Stimulated activated CD4-positive, alpha-beta T cell treated with anti-CD3 and anti-CD28 coated beads, Interleukin-2, amount 100 ng/mL, for 48 hours (primary cell): ENCODE results near the gene ZNF213.

ENCODE experiments used
- DNase-seq, 2 donors: peaks; one replicate each; pipeline ENCODE4 v3.0.0-alpha.2; 2020

Gene ZNF213

GRCh38 chr16:3101018-3101840 is 33.6 kb upstream of the ZNF213 start:
- peak in 1 of 2 donors; percentile 47 for DNase-seq

- no peak for DNase-seq
Measured at GRCh38 chr16:3101841-3102470, 32.9 kb upstream of the ZNF213 start.

- peak; percentile 91 to 92 for DNase-seq
Measured at GRCh38 chr16:3106205-3106928, 28.5 kb upstream of the ZNF213 start.

GRCh38 chr16:3112058-3112880 is 22.6 kb upstream of the ZNF213 start, which contains the start of gene ZNF205:
Gene ZNF205, plus strand, starts transcription at chr16:3112586. Its CDS starts 845 bp downstream, at chr16:3113431.
- DNase-seq = no peak

- DNase-seq = no peak
Measured at GRCh38 chr16:3112881-3113574, 21.8 kb upstream of the ZNF213 start.

- DNase-seq = no peak
Measured at GRCh38 chr16:3113765-3114479, 20.9 kb upstream of the ZNF213 start.

GRCh38 chr16:3115003-3115402 is 19.8 kb upstream of the ZNF213 start:
- no peak for DNase-seq

- DNase-seq = no peak
Measured at GRCh38 chr16:3115561-3115960, 19.3 kb upstream of the ZNF213 start.

DNA sequence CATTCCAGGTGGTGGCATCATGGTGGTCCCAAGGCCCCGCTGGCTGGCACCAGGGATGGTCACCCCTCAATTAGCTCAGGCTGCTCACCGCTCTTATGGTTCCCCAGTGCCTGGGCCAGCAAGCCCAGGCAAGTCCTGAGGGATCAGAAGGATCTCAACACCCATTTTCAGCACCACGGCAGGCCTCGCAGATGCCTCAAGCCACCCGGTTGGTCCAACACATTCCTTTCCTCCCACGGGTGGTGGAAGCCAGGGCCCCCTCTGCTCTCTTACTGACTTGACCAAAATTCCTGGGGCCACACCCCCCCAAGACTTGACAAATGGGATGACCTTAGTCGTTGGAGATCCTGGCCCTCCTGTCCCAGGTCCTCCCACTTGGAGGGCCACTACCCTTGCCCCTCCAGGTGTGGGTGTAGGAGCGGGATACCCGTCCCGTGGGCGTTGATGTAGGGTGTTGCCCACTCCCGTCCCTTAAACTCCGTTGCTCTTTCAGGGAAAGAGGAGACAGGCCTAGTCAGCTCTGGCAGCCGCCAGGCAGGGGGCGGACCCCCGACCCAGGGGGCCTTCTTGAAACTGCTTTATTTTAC is 16.5 kb upstream of the ZNF213 start:
- DNase-seq = no peak

DNA sequence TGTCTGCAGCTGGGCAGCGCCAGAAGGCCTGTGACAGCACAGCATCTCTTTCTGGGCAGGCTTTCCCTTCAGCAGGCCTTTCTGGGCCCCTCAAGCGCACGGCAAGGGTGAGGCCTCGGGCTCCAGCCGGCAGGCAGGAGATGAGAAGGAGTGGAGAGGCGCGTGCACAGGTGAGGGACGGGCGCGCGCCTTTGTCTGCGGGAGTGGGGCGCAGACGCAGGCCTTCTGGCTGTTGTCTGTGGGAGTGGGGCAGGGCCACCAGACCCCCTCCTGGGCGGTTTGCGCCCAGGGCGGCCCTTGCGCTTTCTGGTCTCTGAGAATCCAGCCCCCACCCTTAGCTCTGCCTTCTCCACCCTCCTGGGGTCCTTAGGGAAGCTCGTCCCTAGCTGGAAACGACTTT is 16.0 kb upstream of the ZNF213 start:
- DNase-seq = no peak

- DNase-seq = no peak
Measured at GRCh38 chr16:3119286-3119685, 15.5 kb upstream of the ZNF213 start.

DNA sequence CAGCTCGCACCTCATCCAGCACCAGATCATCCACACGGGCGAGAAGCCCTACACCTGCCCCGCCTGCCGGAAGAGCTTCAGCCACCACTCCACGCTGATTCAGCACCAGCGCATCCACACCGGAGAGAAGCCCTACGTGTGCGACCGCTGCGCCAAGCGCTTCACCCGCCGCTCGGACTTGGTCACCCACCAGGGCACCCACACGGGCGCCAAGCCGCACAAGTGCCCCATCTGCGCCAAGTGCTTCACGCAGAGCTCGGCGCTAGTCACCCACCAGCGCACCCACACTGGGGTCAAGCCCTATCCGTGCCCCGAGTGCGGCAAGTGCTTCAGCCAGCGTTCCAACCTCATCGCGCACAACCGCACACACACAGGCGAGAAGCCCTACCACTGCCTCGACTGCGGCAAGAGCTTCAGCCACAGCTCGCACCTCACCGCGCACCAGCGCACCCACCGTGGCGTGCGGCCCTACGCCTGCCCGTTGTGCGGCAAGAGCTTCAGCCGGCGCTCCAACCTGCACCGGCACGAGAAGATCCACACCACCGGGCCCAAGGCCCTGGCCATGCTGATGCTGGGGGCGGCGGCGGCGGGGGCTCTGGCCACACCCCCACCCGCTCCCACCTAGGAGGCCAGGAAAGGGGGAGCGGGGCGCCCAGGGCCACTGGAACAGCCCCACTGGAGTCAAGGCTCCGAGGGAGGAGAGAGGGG is 15.0 kb upstream of the ZNF213 start:
- no peak for DNase-seq

GRCh38 chr16:3120435-3120834 is 14.4 kb upstream of the ZNF213 start:
- DNase-seq = no peak

GRCh38 chr16:3121851-3122467 is 12.9 kb upstream of the ZNF213 start:
- DNase-seq = no peak

DNA sequence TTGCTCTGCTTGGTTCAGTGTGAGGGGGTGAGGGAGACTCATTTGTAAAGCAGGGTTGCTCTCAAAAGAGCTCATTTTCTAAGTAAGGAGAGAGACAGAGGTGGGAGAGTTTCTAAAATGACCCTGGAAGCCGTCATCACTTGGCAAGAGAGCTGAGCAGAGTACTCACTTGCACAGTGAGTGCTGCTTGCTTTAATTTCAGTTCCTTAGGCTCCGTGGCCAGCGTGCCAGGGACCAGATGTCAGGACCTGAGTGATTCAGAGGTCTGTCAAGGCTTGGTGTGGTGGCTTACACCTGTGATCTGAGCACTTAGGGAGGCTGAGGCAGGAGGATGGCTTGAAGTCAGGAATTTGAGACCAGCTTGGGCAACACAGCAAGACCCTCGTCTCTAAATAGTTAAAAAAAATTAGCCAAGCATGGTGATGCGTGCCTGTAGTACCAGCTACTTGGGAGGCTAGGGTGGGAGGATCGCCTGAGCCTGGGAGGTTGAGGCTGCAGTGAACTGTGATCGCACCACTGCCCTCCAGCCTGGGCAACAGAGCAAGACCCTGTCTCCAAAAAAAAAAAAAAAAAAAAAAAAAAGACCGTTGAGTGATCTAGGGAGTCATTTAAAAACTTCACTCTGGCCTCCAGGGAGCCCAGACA is 11.8 kb upstream of the ZNF213 start:
- DNase-seq = no peak

- peak; percentile 96 to 97 for DNase-seq
Measured at GRCh38 chr16:3123986-3124886, 10.6 kb upstream of the ZNF213 start.

DNA sequence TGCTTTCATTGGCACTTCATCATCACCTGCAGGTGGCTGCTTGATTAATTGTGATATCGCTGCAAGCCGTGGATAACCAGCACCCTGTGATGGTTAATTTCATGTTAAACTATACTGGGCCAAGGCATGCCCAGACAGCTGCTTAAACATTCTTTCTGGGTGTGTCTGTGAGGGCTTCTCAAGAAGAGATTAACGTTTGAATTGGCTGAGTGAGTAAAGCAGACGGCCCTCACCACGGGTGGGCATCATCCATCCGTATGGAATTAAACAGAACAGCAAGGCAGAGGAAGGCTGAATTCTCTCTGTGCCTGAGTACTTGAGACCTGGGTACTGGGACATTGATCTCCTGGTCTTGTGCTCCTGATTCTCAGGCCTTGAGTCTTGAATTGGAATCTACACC is 7.1 kb upstream of the ZNF213 start:
- DNase-seq = no peak
